GM19468 (cell line): ENCODE results near the gene CARD19.

Source experiments
- ATAC-seq: cut with Tn5 transposase; IDR thresholded peaks from one replicate; pipeline ENCODE4 v1.9.1; 2021; ENCODE audit warnings: mild to moderate bottlenecking, moderate library complexity, moderate number of reproducible peaks; ENCODE audit not compliant: unreplicated experiment; ENCODE audit errors: extremely low read depth

Gene CARD19, protein sequence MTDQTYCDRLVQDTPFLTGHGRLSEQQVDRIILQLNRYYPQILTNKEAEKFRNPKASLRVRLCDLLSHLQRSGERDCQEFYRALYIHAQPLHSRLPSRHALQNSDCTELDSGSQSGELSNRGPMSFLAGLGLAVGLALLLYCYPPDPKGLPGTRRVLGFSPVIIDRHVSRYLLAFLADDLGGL

DNA sequence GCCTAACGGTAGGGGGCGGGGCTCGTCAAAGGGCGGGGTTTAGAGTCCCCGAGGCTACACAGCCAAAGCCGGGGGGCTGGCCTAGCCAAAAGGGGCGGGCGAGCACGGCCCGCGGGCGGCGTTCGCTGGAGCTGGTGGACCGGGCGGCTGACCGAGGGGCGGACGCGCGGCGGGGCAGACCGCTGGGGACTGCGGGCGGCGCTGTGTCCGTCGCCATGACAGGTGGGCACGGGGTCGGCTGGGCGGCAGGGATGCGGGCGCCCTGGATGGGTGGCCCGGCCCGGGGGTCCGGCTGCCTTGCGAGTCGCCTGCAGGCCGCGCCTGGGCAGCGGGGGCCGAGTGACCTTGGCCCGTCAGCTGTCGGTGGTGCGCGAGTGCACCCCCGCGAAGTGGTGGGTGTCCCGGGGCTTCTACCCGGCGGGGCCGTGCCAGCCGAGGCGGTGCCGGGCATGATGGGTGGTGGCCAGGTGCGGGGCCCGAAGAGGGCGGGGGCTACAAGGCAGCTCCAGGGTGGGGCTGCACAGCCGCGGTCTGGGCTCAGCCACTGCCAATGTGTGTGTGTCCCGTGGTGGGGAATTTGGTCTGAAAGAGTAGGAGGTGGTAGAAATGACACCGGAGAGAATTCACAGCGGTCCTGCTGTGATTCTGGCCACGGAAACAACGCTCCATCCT, at the start of gene CARD19:
CARD19 (plus strand) TSS at position 87 of the 672 bp plus-strand sequence; CDS start at position 216, 129 bp downstream.
- ATAC-seq: peak; percentile 15

DNA sequence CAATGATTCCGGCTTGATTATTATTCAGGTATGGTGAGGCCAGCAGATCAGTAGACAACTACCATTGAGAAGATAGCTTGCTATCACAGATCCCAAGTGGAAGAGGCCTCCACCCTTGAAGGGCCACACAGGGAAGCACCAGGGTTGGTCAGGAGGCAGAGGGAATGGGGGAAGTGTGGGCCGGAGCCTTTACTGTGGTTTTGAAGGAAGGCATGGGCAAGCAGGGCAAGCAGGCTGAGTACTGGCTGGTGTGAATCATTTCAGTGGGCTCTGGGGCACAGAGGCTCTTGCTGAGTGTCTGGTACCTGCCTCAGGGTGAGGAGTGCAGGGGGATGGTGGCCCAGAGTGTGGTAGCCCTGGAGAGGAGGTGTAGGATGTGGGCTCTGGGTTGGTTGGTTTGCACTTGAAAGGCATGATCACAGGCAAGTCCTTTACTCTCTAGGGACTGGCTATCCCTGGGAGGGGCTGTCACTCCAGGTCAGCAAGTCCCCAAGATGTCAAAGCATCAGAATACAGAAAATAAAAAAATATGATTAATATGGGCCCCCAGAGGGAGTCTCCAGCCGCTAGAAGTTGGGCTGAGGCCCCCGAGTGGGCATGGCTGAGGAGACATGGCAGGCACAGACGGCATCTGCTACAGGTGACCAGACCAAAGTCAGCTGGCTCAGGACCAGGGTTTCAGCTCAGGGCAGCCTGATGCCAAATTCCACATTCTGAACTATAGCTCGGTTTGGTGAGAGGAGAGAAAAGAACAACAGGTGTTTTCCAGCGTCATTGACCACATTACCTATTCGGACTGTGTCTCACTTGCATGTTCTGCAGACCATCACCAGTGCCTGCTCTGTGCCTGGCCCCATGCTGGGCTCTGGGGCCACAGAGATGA, 47.2 kb upstream of the CARD19 start:
- ATAC-seq: no peak

DNA sequence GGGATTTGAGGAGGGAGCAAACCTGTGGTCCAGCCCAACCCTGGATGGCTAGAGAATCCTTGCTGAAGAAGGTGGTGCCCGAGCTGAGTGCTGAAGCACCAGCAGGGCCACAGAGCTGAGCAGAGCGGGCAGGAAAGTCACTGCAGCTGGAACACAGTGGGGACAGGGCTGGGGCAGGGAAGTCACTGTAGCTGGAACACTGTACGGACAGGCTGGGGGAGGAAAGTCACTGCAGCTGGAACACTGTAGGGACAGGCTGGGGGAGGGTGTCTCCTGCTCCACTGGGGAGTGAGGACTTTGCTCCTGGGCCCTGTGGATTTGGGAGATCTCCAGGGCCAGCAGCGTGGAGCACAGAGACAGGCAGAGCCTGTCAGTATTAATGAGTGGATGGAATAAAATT, 46.5 kb upstream of the CARD19 start:
- ATAC-seq: no peak

DNA sequence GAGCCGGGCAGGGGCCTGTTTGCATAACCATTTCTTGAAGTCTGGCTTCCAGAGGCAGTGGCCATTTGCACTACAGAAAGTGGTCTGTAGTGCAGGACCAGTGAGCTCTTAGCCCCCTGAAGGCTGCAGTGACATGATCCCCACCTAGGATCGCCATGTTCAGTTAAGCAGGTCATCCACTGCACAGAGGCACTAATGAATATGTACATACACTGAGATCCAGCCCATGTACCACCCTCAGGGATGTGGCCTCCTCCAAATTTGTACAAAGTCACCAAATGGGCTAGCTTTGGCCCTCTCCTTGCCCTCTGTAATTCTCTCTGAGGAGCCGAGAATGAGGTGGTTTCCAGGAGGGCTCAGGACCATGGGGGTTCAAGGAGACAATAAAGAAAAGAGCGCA, 45.8 kb upstream of the CARD19 start:
- ATAC-seq: no peak

DNA sequence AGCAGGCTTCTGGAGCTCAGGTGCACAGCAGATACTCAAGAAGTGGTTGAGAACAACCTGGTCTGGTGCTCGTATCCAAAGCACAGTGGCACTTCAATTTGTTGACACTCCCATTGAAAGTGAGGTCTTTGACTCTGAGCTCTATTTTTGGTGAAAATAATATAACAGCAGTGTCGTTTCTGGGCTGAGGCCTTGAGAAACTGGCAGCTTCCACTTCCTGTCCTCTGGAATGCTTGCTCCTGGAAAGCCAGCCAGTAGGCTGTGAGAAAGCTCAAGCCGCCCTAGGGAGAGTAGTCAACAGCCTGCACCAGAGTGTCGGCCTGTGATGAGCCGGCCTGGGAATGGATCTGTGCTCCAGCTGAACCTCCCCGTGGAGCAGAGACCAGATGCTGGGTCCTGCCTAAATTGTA, 44.3 kb upstream of the CARD19 start:
- ATAC-seq: no peak

DNA sequence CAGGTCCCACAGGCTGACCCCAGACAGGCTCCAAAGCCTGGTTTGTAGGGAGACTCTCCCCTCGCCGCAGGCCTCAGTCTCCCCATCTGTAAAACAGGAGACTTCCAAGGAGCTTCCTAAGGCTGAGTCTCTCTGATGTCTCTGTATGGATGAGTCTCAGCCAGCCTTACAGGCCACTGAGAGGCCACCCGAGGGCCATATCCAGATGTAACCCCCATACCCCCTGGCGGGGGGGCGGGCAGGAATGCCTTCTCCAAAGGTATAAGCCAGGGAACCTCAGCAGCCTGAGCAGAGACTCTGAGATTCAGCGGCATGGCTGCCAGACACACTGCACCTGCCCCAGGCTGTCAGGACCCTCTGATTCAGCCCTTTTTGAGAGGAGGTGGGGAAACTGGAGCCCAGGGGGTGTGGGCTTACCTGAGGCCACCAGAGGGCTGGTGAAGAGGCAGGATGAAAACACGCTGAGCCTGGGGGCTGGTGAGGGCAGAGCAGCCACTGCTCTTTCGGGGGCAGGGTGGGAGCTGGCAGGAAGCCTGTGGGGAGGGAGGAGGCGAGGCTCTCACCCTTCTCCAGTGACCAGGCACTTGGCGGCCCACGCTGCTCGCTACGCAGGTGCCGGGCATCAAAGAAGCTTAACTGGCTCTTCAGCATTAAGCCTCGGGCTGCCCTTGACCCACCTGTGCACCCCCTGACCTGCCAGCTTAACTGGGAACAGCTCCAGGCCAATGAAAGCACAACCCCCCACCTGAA, 43.1 kb upstream of the CARD19 start:
- no peak for ATAC-seq

DNA sequence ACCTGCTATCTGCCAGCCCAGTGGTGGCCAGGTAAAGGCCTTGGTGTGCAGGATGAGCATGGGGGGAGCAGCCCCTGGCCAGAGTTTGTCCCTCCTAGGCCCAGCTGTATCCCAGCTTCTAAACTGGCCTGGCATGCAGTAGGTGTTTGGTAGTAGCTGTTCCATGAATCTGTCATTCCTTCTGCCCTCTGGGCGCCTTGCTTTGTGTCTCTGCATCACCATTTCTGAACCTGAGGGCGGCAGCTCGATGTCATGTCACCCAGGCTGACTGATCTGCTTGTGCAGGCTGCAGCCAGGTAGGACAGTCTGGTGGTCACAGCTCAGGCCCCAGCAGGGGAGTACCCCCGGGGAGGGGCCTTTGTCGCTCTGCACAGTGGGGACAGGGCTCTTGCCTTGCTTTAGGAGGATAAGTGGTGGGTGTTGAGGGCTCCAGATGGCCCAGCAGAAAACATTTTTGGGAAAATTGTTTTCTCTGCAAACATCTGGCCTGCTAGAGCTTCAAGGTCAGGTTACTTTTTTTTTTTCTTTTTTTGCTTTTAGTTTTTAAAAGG, 42.2 kb upstream of the CARD19 start:
- no peak for ATAC-seq

DNA sequence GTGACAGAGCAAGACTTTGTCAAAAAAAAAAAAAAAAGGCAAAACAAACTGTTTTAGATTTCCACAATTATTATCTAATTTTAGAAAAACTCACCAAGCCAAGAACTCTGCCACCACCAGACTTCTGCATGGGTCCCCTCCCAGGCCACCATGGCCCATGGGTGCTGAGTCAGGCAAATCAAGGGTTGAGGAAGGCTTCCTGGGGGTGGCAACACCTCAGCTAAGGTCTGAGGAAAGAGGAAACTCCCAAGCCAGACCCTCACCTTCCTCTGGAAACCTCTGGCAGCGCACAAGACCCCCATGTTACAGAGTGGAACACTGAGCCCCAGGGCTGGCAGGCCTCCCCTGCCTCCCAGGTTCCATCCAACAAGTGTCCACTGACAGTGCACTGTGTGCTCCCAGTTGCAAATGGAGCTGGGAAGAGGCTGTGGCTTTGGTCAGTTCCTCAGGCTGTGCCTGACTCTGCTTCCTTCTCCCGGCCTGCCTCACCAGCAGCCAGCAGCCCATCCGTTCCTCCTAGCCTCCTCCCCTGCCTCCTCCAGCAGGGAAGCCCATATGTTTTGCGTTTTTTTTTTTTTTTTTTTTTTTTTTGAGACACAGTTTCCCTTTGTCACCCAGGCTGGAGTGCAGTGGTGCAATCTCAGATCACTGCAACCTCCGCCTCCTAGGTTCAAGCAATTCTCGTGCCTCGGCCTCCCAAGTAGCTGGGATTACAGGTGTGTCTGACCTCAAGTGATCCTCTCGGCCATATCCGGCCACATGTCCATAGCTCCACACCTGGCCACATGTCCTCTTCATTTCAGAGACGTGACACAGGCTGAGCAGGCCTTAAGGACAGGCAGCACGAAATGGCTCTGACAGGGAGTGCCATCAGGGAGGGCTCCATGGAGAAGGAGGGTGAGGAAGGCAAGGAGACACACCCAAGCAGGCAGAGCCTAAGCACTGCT, 41.0 kb upstream of the CARD19 start:
- no peak for ATAC-seq

DNA sequence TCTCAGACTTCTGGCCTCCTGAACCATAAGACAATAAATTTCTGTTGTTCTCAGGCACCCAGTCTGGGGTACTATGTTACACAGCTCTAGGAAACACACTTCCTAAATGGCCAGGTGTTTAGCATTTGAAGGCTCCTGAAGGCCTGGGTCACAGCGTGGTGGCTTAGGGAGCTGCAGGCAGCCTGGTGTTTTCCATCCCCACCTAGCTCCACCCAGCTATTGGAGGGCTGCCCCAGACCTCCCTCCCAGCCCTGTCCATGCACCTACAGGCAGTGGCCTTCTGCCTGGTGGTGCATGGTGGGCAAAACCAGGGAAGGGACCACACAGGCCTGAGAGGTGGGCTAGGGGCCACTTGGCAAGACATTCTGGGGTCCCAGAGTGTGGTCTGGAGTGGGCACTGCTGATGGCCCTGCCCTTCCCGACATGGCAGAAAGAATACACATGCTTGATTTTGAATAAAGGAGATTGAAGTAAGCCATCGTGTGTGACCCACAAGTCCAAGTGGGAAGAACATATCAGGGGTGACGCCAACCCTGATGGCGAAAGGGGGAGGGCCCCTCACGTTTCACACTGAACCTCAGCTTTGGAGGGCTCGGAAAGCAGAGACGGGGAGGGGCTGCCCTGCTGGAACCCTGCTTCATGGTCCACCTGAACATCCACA, 38.8 kb upstream of the CARD19 start:
- ATAC-seq: no peak

DNA sequence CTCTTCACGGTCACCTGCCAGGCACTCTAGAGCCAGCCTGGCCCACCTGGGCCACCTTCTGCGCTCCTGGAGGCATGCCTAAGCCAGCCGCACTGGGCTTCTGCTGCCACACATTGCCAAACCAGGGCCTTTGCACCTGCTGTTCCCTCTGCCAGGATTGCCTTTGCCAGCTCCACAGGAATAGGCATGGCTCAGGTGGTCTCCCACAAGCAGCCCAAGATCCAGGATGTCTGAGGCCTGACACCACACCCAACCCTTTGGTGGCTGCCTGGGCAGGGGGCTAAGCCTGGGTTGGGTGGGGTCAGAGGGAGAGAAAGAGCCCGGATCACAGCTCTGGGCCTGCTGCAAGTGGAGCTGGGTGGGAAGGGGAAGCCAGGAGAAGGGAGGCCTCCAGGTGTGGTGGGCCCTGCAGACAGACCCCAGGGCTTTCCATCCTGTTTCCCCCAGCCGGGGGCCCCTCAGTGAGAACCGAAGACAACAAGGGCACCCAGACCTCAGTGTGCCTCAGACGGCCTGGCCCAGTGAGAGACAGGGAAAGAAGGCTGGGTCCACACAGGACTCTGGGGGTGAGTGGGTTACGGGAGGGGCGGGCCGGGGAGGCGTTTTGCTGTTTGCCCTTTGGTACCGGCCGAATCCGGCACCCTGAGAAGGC, 38.2 kb upstream of the CARD19 start:
- no peak for ATAC-seq

DNA sequence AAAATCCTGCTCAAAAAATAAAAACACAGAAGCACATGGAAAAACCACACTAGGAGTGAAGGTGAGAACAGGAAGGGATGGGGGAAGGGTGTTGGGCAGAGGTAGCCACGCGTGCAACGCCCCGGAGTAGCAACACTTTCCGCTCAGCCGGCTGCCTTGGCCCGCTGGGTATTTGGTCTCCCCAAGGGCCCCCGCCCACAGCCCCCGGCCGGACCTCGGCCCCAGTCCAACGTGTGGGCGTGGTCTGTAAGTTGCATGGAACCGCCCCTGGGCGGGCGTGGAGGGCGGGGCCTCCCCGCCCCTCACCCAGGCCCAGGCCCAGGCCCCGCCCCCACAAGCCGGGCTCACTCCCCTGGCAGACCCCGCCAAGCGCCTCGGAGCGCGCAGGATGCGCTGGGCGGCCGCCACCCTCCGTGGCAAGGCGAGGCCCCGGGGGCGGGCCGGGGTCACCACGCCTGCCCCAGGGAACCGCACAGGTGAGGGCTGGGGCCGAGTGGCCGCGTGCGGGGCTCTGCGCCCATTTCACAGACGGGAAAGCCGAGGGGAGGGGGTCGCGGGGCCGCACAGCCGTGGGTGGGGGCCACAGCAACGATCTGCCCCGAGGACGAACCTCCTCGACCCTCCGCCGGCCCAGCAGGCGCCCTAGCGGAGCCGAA, 37.5 kb upstream of the CARD19 start, which contains the start of gene SUSD3:
SUSD3 (plus strand) TSS at position 347 of the 656 bp plus-strand sequence; CDS start at position 389, 42 bp downstream.
- ATAC-seq: peak; percentile 20

DNA sequence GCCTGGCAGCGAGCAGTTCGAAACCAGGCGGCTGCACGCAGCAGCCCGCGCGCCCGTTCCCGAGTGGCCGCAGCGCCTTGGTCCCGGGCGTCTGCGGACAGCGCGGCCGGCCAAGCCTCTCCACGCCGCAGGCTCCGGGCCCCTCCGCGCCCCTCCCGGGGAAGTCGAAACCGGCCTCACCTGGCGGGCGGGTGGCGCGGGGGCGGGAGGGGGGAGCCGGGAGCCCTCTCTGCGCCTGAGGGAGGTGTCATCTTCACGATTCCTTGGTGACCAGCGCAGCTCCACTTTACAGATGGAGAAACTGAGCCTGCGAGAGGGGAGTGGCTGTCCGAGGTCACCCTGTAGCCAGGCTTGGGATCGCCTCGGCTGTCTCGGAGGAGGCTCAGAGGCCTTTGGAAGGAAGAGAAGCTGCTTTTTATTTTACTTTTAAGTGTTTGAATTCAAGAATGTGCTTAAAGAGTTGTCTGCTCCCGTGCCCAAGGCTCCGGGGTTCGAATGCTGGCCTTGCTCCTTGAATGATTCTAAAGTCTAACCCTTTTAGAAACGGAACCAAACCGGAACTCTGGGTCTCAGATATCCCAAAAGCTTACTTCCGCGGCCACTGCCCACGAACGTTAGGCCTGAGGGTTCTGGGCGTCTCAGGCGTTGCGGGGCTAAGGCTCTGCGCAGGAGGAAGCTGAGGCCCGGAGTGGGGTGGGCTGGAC, 36.9 kb upstream of the CARD19 start:
- ATAC-seq: no peak

DNA sequence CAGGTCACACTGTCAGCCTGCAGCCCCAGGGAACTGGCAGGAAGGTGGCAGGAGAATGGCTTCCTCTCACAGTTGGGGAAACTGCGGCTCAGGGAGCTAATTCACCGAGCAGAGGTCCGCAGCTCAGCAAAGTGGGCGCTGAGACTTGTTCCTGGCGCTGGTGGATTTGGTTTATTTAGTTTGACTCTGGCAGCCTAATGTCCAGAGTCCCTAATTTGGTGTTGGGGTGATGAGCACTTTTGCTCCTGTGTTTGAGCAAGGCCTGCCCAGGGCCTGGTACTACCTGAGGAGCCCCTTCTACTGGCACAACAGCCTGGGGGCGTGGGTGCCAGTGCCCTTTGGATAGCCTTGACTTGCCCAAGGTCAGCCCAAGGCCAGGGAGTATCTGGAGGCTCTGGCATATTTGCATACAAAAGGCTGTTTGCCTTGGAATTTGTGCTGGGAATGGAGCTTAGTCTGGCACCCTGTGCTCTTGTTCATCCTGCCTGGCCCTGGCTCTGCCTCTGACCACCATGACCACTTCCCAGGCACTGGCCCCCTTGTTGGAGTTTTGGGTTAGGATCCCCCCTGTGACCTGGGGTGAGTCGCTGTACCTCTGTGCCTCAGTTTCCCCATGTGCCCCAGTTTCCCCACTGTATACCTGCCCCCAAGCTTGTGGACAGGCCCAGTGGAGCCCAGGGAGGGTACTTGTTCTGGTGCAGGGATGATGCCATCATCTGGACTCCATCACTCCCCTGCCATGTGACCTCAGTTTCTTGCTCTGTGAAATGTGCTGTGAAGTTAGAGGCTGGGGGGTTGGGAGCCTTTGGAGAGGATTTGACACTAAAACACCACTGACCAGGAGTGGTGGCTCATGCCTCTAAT, 36.1 kb upstream of the CARD19 start:
- no peak for ATAC-seq

DNA sequence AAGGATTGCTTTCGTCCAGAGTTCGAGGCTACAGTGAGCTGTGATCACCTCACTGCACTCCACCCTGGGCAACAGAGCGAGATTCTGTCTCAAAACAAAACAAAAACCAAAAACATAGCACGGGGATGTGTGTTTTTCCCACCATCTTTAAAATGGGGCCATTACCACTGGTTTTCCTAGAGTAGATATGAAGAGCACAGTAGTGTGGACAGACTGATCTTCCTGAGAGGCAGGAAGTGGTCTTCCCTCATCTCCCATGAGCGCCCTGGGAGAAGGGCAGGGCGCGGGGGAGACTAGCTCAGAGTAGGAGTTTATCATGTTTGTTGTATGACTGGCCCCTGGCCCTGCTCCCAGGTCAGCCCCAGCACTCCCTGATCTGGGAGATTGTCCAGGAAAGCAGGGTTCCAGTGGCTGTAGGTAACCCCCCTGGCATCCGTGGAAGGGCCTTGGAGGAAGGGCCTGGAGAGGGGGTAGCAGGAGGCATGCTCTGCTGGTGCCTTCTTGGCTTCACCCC, 35.2 kb upstream of the CARD19 start:
- ATAC-seq: no peak

DNA sequence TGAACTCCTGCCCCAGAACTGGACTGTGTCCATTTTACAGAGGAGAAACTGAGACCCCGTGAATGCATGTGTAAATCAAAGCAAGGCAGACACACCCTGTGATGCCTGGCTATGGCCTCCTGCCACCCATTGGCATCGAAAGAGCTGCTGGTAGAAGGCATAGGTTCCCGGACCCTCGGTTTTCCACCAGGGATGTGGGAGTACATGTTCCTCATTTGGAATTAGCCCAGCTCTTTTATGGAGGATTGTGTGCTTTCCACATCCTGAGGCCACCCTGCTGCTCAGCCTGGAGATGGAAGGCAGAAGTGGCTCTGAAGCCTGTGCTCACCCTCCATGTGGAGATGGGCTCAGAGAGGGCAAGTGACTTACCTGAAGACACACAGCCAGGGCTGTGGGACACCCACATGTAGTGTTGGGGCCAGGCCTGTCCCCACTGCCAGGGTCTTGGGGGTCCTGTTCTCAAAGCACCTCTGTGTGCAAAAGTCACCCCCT, 34.7 kb upstream of the CARD19 start:
- ATAC-seq: no peak
